Ishikawa (cell line): ENCODE data around the gene PFDN4.

ENCODE experiments used
- CEBPB ChIP-seq: IDR thresholded peaks from 2 replicates; pipeline ENCODE4 v1.6.1; 2012
- CREB1 ChIP-seq: IDR thresholded peaks from 2 replicates; pipeline ENCODE4 v1.6.1; 2012; ENCODE audit warnings: low read depth
- EGR1 ChIP-seq: IDR thresholded peaks from 2 replicates; pipeline ENCODE4 v1.6.1; 2012
- EP300 ChIP-seq: IDR thresholded peaks from 2 replicates; pipeline ENCODE4 v1.6.1; 2012; ENCODE audit warnings: borderline replicate concordance
- FOXM1 ChIP-seq: IDR thresholded peaks from 2 replicates; pipeline ENCODE4 v1.6.1; 2012; ENCODE audit warnings: low read depth, borderline replicate concordance
- MAX ChIP-seq: IDR thresholded peaks from 2 replicates; pipeline ENCODE4 v1.6.1; 2012
- NFIC ChIP-seq: IDR thresholded peaks from 2 replicates; pipeline ENCODE4 v1.6.1; 2012
- RAD21 ChIP-seq: IDR thresholded peaks from 2 replicates; pipeline ENCODE4 v1.6.1; 2012; ENCODE audit warnings: low read depth
- TAF1 ChIP-seq: IDR thresholded peaks from 2 replicates; pipeline ENCODE4 v1.6.1; 2012; ENCODE audit warnings: low read depth, mild to moderate bottlenecking
- TCF12 ChIP-seq: IDR thresholded peaks from 2 replicates; pipeline ENCODE4 v1.6.1; 2012; ENCODE audit warnings: low read depth
- TEAD4 ChIP-seq: IDR thresholded peaks from 2 replicates; pipeline ENCODE4 v1.6.1; 2012
- USF1 ChIP-seq: IDR thresholded peaks from 2 replicates; pipeline ENCODE4 v1.6.1; 2012
- YY1 ChIP-seq: IDR thresholded peaks from 2 replicates; pipeline ENCODE4 v1.6.1; 2012; ENCODE audit warnings: low read depth
- ZBTB7A ChIP-seq: IDR thresholded peaks from 2 replicates; pipeline ENCODE4 v1.6.1; 2012; ENCODE audit warnings: low read depth
- TF ChIP-seq, protein P1 (sequence below): IDR thresholded peaks from 2 replicates; pipeline ENCODE4 v1.6.1; 2012; ENCODE audit warnings: low read depth, mild to moderate bottlenecking

Gene PFDN4

GRCh38 chr20:54229566-54230160, 21.8 kb downstream of the PFDN4 start:
- TF ChIP-seq RAD21 (no peak), YY1 (no peak), CEBPB (no peak), MAX (no peak), TEAD4 (no peak), TAF1 (no peak), CREB1 (no peak), ZBTB7A (no peak), USF1 (no peak), NFIC (no peak), EP300 (no peak), FOXM1 (no peak)

DNA sequence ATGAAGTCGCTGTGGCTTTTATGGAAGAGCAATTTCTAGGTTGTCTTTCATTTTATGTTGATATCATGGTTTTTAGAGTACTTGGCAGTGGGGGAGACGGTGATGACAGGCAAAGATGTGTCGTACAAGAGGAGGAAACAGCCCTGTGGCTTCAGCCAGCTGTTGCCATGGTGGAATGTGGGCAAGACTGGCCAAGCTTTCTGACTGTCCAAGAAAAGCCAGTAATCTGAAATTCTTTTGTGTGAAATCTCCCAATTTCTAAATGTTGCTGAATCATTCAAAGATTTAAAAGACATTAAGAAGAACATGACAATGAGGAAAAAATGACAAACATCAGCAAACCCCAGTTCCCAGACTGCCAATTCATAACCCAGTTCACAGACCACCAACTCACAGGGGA, 23.1 kb downstream of the PFDN4 start:
- TF ChIP-seq EP300 (no peak), CEBPB (no peak), CREB1 (no peak), YY1 (no peak), MAX (no peak), TCF12 (no peak), TAF1 (no peak), NFIC (no peak), TEAD4 (no peak), USF1 (no peak), ZBTB7A (no peak), EGR1 (no peak)

DNA sequence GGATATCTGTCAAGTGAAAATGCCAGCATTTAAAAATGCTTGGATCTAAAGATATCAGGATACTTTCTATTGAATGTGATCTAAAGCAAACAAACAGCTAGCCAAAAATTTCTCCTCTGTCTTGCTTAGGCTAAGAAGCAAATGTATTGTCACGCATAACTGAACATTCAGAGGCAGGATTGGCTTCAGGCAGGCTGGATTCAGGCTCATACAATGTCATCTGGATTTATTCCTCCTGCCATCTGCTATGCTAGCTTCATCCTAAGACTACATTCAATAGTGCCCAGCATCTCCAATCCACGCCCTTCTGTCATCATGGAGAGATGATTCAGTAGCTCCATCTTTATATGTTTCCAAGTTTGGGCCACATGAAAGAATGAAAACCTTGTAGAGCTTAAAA, 27.1 kb downstream of the PFDN4 start:
- TF ChIP-seq CREB1 (no peak), RAD21 (no peak), MAX (no peak), CEBPB (no peak), ZBTB7A (no peak), YY1 (no peak), EGR1 (no peak), USF1 (no peak), TAF1 (no peak)

DNA sequence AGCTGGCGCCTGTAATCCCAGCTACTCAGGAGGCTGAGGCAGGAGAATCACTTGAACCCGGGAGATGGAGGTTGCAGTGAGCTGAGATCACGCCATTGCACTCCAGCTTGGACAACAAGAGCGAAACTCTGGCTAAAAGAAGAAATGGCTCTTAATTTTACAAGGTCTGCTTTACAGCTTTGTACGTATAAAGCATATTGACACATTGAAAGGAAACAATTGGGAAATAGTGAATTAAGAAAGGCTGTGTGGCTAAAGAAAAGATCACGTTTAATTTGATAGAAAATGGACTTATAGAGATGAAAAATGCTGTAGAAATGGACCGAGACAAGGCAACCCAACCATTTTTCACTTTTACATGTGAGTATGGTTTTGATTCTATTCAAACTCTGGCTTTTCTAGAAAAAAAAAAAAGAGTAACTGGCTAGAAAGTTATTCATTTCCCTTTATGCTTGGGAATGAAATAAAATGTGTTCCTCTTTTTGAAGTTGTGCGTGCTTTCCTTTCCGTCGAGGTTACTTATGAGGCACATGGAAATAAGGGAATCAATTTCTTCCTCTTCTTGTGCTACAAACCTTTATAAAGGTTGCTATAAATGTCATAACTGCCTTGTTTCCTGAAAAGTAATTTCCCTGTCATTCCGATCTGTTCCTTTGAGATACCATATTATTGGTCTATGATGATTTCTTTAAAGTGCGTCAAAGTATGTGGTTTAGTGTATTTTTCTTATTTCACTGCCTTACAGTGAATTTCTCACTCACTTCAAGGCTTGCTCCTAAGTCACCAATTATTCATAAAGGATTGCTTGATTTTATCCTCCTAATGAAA, 29.4 kb downstream of the PFDN4 start:
- TF ChIP-seq TAF1 (no peak), FOXM1 (no peak), CEBPB (no peak), EGR1 (no peak), TCF12 (no peak), CREB1 (no peak)

- TF ChIP-seq FOXM1: no peak
- no peak for TF ChIP-seq EP300
- TF ChIP-seq CEBPB: no peak
- TF ChIP-seq RAD21: no peak
- TF ChIP-seq USF1: no peak
- no peak for TF ChIP-seq CREB1
- TF ChIP-seq ZBTB7A: no peak
- TF ChIP-seq, protein P1, sequence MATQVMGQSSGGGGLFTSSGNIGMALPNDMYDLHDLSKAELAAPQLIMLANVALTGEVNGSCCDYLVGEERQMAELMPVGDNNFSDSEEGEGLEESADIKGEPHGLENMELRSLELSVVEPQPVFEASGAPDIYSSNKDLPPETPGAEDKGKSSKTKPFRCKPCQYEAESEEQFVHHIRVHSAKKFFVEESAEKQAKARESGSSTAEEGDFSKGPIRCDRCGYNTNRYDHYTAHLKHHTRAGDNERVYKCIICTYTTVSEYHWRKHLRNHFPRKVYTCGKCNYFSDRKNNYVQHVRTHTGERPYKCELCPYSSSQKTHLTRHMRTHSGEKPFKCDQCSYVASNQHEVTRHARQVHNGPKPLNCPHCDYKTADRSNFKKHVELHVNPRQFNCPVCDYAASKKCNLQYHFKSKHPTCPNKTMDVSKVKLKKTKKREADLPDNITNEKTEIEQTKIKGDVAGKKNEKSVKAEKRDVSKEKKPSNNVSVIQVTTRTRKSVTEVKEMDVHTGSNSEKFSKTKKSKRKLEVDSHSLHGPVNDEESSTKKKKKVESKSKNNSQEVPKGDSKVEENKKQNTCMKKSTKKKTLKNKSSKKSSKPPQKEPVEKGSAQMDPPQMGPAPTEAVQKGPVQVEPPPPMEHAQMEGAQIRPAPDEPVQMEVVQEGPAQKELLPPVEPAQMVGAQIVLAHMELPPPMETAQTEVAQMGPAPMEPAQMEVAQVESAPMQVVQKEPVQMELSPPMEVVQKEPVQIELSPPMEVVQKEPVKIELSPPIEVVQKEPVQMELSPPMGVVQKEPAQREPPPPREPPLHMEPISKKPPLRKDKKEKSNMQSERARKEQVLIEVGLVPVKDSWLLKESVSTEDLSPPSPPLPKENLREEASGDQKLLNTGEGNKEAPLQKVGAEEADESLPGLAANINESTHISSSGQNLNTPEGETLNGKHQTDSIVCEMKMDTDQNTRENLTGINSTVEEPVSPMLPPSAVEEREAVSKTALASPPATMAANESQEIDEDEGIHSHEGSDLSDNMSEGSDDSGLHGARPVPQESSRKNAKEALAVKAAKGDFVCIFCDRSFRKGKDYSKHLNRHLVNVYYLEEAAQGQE: no peak
- no peak for TF ChIP-seq TEAD4
- TF ChIP-seq NFIC: no peak
- no peak for TF ChIP-seq TCF12
These were observed 36.2 kb downstream of the PFDN4 start for GRCh38 chr20:54244113-54244512.

DNA sequence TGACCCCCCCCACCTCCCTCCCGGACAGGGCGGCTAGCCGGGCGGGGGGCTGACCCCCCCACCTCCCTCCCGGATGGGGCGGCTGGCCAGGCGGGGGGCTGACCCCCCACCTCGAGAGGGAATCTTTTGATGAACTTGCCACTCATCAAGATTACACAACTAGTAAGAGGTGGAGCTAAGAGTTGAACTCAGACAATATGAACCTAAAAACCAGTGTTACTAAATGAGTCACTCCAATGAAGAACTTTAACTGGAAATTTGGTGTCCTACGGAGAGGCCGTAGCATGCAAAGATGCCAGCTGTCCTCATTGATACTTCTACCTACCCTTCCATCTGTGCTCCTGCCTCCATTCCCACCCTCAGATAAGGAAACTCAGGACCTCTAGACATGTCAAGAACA, 42.8 kb downstream of the PFDN4 start:
- TF ChIP-seq MAX (no peak), EP300 (no peak), ZBTB7A (no peak), NFIC (no peak), CEBPB (no peak), RAD21 (no peak), YY1 (no peak), CREB1 (no peak), USF1 (no peak), TAF1 (no peak)
